ENCODE measurements around the gene TBC1D4.

DNA sequence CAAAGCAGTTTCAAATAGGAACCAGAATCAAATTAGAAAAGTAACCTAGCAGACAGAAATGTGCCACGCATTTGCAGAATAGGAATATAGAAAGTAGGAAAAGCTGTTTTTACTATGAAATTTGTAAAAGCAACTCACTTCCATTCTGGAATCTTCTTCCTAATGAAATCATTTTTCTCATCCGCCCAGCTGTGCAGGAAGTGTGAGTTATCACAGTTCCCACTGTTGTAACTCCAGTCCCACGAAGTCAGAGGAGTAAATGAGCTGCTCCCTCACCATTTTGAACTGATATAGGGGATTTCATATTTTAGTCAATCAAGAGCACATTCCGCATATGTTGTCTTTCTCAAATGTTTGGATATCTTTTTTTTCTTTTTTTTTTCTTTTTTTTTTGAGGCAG, 230.8 kb downstream of the TBC1D4 start:
- TF ChIP-seq, protein P1, sequence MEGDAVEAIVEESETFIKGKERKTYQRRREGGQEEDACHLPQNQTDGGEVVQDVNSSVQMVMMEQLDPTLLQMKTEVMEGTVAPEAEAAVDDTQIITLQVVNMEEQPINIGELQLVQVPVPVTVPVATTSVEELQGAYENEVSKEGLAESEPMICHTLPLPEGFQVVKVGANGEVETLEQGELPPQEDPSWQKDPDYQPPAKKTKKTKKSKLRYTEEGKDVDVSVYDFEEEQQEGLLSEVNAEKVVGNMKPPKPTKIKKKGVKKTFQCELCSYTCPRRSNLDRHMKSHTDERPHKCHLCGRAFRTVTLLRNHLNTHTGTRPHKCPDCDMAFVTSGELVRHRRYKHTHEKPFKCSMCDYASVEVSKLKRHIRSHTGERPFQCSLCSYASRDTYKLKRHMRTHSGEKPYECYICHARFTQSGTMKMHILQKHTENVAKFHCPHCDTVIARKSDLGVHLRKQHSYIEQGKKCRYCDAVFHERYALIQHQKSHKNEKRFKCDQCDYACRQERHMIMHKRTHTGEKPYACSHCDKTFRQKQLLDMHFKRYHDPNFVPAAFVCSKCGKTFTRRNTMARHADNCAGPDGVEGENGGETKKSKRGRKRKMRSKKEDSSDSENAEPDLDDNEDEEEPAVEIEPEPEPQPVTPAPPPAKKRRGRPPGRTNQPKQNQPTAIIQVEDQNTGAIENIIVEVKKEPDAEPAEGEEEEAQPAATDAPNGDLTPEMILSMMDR (IDR thresholded peaks at IDR 0.05; ENCODE audit: insufficient read depth, low read depth, low read length), result no peak
- no peak for TF ChIP-seq EZH2 (IDR thresholded peaks at IDR 0.05; ENCODE audit: insufficient read depth, low read length)

All from astrocyte (in vitro differentiated cells and primary cell).